TTC549 (cell line): ENCODE results near the gene ANKRD39.
"Not testable (repeated sequence)": the region's sequence is repeated elsewhere in the genome, so short reads cannot be mapped to it uniquely, and the experiment has no call there.

Source experiments
- FAIRE-seq: peaks from 2 replicates; lab custom pipeline; 2012; peaks lifted over from hg19 to GRCh38; lab: Jason Lieb, UNC

ANKRD39 gene

DNA sequence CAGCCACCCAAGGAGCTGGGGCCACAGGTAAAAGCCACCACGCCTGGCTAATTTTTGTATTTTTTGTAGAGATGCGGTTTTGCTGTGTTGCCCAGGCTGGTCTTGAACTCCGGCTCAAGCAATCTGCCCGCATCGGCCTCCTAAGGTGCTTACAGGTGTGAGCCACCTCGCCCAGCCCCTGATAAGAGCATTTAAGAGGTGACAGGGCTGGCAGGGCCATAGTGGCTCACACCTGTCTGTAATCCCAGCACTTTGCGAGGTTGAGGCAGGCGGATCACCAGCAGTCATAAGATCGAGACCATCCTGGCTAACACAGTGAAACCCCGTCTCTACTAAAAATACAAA, 50.7 kb downstream of the ANKRD39 start:
- FAIRE-seq: no peak

DNA sequence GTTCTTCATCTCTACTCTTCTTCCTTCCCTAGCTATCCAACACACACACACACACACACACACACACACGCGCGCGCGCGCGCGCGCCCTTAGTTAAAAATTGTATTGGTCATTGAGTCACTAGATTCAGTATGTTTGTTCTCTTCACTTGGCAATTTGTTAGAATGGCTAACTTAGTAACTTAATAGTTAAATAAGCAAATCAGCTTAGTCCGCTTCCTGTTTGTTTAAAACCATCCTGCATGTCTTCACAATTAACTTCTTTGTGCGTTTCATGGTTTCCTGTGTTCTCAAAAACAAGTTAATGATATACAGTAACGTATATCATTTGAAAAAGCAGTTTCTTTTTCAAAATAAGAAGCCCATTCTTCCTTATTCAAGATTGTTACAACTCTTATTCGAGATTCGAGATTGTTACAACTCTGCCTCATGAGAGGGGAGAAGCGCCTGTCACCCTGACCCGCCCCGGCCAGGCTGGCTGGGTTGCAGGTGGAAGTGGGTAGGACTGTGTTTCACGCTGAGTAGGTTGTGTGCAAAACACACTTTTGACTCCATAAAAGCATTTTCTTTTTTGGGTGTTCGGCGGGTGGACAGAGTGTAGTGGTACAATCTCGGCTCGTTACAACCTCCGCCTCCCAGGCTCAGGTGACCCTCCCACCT, 51.2 kb downstream of the ANKRD39 start:
- no peak for FAIRE-seq

DNA sequence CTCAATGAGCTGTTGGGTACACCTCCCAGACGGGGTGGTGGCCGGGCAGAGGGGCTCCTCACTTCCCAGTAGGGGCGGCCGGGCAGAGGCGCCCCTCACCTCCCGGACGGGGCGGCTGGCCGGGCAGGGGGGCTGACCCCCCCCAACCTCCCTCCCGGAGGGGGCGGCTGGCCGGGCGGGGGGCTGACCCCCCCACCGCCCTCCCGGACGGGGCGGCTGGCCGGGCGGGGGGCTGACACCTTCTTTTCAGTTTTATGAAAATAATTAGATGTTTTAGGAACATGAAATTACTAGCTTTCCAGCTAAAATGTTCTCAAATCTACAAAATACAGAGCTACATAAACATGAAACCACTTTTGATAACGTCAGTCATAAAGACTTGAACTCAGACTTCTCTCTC, 51.9 kb downstream of the ANKRD39 start:
- FAIRE-seq: not testable (repeated sequence)

DNA sequence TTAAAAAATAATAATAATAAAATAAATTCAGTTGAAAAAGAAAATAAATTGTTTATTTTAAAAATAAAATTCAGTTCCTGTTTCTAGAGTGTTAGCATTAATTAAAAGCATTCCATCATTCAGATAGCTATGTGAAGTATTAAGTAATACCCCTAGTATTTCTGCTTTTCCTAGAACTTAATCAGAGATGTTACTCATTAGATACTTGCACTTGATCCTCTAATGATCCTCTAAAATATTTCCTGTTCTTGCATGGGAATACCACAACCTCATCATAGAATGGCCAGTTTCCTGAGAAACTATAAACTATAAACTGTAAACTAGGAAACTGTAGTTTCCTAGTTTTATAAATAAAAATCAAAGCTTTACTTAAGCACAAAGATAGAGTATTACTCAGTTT, 52.8 kb downstream of the ANKRD39 start:
- FAIRE-seq: no peak

DNA sequence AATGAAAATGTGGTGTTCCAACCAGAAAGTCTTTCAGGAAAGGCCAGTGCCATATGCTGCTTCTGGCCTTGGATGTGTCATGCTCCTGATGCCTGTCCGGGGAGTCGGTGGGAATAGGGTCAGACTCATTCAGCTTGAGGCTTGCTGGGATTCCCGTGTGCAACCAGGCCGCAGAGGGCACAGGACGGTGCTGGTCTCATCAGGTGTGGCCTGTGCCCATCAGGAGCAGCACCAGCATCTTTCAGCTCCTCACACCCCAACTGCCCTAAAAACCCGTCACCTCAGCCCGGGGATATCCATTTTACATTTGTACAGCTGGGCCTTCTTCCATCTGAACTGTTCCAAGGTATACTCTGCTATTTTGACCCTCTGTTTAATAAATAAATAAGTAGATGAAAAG, 55.1 kb downstream of the ANKRD39 start:
- no peak for FAIRE-seq

DNA sequence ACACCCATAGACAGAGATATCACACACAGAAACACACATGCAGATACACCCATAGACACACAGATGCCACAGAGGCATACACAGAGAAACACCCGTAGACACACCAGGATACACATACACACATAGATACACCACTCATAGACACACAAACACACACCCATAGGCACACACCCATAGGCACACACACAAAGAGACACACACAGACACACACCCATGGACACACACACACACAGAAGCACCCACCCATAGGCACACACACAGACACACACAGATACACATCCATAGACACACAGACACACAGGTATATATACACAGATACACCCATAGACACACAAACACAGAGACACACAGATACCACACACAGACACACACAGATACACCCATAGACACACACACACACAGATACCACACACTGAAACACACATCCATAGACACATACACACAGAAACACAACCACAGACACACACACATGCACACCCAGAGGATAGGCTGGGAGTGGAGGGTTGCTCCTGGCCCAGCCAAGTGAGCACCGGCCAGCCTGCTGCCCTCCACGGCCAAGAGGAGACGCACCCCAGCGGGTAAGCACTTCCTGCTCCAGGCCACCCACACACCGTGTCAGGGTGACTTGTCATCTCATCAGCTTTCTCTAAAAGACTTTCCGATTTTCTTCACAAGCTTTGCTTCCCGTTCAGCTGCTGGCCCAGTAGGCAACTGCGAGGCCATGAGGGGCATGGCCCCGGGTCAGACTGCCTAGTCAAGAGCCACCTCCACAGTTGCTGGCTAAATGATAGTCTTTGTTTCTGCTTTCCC, 55.8 kb downstream of the ANKRD39 start:
- no peak for FAIRE-seq

DNA sequence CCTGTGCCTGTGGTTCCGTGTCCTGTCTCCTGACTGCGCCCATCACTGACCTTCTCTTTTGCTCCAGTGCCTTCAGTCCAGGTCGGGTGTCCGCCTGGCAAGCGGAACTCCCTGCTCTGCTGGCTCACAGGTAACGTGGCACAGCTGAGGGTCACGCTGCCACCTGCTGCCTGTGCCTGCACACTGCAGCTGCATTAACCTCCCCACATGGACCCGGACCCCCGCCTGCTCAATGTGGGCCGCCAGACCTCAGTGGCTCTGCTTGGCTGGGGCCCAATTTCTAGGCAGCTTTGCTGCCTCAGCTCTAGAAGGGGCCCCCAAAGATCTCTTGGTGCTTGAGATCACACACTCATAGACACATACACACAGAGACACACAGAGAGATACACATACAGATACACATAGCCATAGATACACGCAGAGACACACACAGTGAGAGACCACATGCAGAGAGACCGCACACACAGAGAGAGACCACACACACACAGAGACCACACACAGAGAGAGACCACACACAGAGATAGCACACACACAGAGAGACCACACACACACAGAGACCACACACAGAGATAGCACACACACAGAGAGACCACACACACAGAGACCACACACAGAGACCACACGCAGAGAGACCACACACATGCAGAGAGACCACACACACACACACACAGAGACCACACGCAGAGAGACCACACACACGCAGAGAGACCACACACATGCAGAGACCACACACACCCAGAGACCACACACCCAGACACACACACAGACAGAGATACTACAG, 56.6 kb downstream of the ANKRD39 start:
- FAIRE-seq: no peak

DNA sequence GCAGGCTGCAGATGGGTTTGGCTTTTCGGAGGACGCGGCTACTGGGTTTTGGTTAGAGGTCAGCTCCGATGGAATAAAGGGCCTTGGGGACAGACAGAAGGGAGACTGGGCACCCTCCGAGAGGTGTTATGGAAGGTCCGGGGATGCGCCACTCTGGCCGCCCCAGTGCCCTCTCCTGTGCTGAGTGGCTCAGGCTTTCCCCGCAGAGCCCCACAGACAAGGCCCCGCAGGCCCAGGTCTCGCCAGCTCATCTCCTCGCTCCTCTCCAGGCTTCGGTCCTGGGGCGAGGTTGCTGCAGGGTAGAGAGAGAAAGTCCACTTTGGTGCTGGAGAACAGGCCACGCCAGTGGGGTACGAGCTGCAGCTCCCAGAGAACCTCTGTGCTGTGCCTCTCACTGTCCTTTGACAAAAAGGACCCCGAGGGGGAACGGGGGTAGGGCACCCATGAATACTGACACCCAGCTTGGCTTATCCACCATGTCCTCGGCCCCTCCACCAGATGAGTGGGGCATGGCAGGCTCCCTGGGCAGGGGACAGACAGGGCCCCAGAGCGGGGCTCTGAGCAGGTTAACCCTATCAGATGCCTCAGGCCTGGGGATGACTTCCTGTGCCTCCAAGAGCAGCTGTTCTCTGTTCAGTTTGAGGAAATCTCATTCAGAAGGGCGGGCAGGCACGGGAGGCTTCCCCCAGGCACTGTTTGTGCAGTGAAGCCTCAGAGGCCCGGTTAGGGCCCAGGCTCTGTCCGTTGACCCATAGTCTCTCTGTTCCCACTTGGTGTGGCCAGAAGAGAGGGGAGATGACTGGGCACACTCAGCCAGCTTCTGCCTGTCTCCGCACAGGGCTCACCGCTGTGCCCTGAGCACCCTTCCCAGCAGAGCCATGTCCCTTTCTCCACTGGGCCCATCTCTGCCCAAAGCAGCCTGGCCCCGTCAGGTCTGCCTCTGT, 57.5 kb downstream of the ANKRD39 start:
- no peak for FAIRE-seq

DNA sequence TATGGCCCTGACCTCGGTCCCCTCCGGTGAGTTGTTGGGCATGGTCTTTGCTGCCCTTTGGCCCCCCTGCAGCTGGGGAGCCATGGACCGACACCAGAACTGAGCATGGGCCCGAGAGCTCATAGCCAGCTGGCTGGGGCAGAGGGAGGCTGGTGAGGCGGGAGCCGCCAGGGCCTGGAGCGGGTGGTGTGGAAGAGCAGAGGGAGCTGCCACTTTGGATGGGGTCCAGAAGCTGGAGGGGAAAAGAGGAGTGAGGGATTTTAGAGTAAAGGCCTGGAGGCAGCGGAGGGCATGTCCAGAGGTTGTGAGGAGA, 58.2 kb downstream of the ANKRD39 start:
- no peak for FAIRE-seq

DNA sequence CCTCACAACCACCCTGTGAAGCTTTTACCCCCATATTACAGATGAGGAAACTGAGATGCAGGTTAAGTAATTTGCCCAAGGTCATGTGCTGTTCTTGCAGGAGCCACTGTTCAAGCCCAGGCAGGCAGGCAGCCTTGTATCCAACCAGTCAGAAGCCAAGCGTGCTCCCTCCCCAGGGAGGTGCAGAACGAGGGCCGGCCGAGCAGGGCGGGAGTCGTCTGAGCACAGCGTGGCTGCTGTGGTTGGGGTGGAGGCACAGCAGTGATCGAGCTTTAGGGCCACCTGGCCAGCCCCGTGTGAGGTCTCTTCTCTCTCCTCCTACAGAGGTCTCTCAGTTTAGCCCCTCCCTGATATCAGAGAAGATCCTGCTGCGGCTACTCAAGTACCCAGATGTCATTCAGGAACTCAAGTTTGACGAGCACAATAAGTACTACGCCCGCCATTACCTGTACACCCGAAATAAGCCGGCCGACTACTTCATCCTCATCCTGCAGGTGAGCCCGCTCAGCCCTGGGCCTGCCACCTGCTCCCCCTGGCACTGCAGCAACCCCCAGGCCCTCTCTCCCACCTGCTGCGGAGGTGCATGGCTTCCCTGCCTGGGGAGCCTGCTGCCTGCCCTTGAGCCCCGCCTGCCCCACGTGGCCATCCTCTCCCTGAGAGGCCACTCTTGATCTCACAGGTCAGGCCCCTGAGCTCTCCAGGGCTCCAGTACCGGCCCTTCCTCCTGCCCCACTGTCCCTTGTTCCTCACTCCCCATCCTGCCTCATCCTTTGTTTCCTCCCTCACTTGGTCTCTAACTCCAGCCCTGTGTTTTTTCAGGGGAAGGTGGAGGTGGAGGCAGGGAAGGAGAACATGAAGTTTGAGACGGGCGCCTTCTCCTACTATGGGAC, 58.8 kb downstream of the ANKRD39 start:
- no peak for FAIRE-seq
